Measurements from ENCODE around the gene DDHD1. TPM values are rescaled to one million over a fixed set of nuclear protein-coding genes. Genes with fewer than 3 reads are reported as not detected.
"Not testable (repeated sequence)": the region's sequence is repeated elsewhere in the genome, so short reads cannot be mapped to it uniquely, and the experiment has no call there.

The DDHD1 gene
- 100 to 1,000 TPM in 1 of 2 donors, 10 to 100 TPM in 1; 46.7 to 146 TPM for total RNA-seq

GRCh38 chr14:53152887-53153701, at the start of gene DDHD1:
DDHD1 (minus strand) TSS chr14:53153323; CDS start chr14:53153098, 225 bp downstream.
- Mint-ChIP-seq H3K36me3 (ENCODE audit: low read depth) (peaks cover 54% of the 10 kb centered on the region), H3K27me3 (no peaks in the 10 kb centered on the region), H3K4me1 (peaks cover 26% of the 10 kb centered on the region), H3K4me3 (peak within 1 kb of the TSS; percentile 82), H3K27ac (peak within 1 kb of the TSS; percentile 99), H3K9me3 (no peaks in the 10 kb centered on the region)
- peak; percentile 76 for ATAC-seq (replicated peaks)

- H3K36me3 Mint-ChIP-seq (ENCODE audit: low read depth): peaks cover 3% of the 10 kb centered on the region
- no peak for ATAC-seq (replicated peaks)
- H3K4me1 Mint-ChIP-seq: peaks cover 21% of the 10 kb centered on the region
- H3K4me3 Mint-ChIP-seq: no peak overlapping the region
- peaks cover 14% of the 10 kb centered on the region for H3K9me3 Mint-ChIP-seq
- no peaks in the 10 kb centered on the region for H3K27me3 Mint-ChIP-seq
- H3K27ac Mint-ChIP-seq: no peak overlapping the region
These were observed 42.8 kb upstream of the DDHD1 start for GRCh38 chr14:53195949-53196348.

DNA sequence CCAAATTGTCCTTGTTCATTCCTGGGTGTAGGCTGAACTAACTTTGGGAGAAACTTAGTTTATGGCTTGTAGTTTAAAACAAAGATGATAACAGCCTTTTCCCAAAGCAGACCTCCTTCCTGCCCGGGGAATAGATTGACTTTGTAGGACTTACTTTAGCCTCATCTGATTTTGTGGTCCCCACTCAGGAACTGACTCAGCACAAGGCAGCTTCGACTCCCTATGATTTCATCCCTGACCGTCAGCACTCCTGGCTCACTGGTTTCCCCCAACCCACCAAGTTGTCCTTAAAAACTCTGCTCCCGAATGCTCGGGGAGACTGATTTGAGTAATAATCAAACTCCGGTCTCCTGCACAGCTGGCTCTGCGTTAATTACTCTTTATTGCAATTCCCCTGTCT, 40.1 kb upstream of the DDHD1 start:
- H3K36me3 Mint-ChIP-seq (ENCODE audit: low read depth): peaks cover 7% of the 10 kb centered on the region
- no peaks in the 10 kb centered on the region for H3K27me3 Mint-ChIP-seq
- H3K4me1 Mint-ChIP-seq: peaks cover 26% of the 10 kb centered on the region
- H3K4me3 Mint-ChIP-seq: peak overlapping the region; percentile 50
- peaks cover 7% of the 10 kb centered on the region for H3K9me3 Mint-ChIP-seq
- ATAC-seq (replicated peaks): no peak
- peak overlapping the region; percentile 25 for H3K27ac Mint-ChIP-seq

- no peak for ATAC-seq (replicated peaks)
- H3K4me3 Mint-ChIP-seq: peak overlapping the region; percentile 71
- no peaks in the 10 kb centered on the region for H3K27me3 Mint-ChIP-seq
- H3K36me3 Mint-ChIP-seq (ENCODE audit: low read depth): peaks cover 7% of the 10 kb centered on the region
- H3K9me3 Mint-ChIP-seq: no peaks in the 10 kb centered on the region
- H3K27ac Mint-ChIP-seq: peak overlapping the region; percentile 94
- H3K4me1 Mint-ChIP-seq: peaks cover 26% of the 10 kb centered on the region
These were observed 39.1 kb upstream of the DDHD1 start for GRCh38 chr14:53192052-53192760.

DNA sequence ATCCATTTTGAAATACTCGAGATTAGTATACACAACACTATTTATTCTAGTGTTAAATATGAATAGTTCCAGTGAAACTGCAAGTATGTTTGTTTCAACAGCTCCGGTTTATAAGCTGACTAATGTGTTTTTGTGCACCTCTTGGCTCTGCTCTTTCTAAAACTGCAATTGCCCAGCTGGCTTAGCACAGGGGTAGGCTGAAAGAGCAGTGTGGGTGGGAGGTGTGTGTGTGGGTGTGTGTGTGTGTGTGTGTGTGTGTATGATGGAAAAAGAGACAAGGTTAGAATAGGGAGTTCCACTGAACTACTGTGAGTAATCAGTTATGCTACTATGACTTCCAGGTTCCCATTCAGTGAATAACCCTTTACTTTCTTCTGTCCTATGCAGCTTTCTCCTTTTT, 37.8 kb upstream of the DDHD1 start:
- Mint-ChIP-seq H3K27me3 (no peaks in the 10 kb centered on the region), H3K4me1 (peaks cover 30% of the 10 kb centered on the region), H3K27ac (peak overlapping the region; percentile 94), H3K36me3 (ENCODE audit: low read depth) (peaks cover 7% of the 10 kb centered on the region), H3K9me3 (peaks cover 4% of the 10 kb centered on the region), H3K4me3 (peak overlapping the region; percentile 71)
- peak; percentile 95 for ATAC-seq (replicated peaks)

DNA sequence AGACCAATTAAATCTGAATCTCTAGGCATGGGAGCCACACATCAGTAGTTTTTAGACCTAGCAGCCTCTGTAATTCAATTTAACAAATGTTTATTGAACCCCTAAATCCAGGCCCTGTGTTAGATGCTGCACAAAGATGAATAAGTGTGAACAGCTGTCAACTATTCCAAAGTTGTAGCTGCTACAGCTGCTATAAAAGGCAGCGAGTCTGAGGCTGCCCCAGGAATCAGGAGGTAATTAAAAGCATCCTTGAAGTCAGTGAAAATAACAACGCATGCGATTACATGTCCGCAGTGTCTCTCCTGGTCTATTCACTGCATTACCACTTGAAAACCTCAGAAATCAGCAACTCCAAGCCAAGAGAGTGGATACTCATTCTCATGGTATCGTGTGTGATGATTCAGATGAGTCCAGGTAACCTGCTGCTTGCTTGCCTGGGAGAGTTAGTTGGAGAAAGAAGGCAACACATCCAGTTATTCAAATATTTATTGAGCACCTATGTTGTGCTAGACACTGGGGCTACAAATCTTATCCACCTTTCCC, 34.9 kb upstream of the DDHD1 start:
- Mint-ChIP-seq H3K4me3 (no peak overlapping the region), H3K9me3 (peaks cover 4% of the 10 kb centered on the region), H3K27ac (no peak overlapping the region), H3K4me1 (peaks cover 36% of the 10 kb centered on the region), H3K36me3 (ENCODE audit: low read depth) (peaks cover 7% of the 10 kb centered on the region), H3K27me3 (no peaks in the 10 kb centered on the region)
- no peak for ATAC-seq (replicated peaks)

DNA sequence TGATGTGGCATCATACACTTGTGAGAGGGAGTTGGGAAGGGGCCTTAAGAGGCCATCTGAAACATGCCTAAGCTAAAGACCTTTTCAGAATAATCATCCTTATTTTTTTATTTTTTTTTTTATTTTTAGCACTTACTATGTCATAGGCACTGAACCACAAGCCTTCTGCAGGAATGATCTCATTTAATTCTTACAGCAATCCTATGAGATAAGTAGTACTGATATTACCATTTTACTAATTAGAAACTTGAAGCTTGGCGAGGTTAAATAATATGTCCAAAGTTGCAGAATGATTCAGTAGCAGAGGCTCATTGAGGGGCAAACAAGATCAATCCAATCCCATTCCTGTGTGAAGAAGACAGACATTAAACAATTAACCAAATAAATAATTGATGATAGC, 33.4 kb upstream of the DDHD1 start:
- Mint-ChIP-seq H3K27me3 (no peaks in the 10 kb centered on the region), H3K27ac (peak overlapping the region; percentile 1), H3K4me3 (no peak overlapping the region), H3K9me3 (peaks cover 4% of the 10 kb centered on the region), H3K4me1 (peaks cover 30% of the 10 kb centered on the region), H3K36me3 (ENCODE audit: low read depth) (peaks cover 9% of the 10 kb centered on the region)
- no peak for ATAC-seq (replicated peaks)

DNA sequence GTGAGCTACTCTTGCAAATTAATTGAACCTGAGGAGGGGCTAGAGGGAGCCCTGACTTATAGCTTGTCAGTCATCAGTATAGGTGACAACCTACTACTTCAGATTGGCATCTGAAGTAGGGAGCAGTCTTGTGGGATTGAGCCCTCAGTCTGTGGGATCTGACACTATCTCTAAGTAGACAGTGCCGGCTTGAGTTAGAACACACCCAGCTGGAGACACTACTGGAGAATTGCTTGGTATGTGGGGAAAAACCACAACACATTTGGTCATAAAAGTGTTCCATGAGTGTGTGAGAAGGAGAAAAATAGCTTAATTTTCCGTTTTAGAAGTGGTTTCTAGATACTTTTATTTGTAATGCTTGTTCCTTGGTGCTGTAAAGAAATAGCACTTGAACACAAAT, 30.5 kb upstream of the DDHD1 start:
- H3K36me3 Mint-ChIP-seq (ENCODE audit: low read depth): peaks cover 15% of the 10 kb centered on the region
- peak; percentile 13 for ATAC-seq (replicated peaks)
- peaks cover 36% of the 10 kb centered on the region for H3K4me1 Mint-ChIP-seq
- H3K27me3 Mint-ChIP-seq: no peaks in the 10 kb centered on the region
- H3K4me3 Mint-ChIP-seq: peak overlapping the region; percentile 48
- H3K27ac Mint-ChIP-seq: peak overlapping the region; percentile 73
- peaks cover 4% of the 10 kb centered on the region for H3K9me3 Mint-ChIP-seq

DNA sequence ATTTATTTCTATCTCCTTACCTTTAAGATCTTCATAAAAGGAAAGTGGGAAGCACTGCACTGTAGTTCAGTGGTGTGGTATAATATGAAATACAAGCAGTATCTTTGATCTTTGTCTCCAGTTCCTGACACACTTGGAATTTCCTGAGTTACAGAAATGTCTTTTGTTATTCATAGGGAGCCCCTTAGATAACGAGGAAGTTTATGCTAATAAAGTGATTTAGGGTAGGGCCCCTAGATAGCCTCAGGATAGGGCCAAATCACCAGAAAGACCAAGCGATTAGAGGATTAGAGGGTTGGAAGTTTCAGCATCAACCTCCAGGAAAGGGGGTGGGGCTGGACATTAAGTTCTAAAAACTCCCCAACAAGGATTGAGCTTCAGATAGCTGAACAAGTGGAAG, 29.9 kb upstream of the DDHD1 start:
- Mint-ChIP-seq H3K4me1 (peaks cover 36% of the 10 kb centered on the region), H3K9me3 (peaks cover 4% of the 10 kb centered on the region), H3K4me3 (peak overlapping the region; percentile 48), H3K36me3 (ENCODE audit: low read depth) (peaks cover 15% of the 10 kb centered on the region), H3K27me3 (no peaks in the 10 kb centered on the region), H3K27ac (peak overlapping the region; percentile 73)
- no peak for ATAC-seq (replicated peaks)

DNA sequence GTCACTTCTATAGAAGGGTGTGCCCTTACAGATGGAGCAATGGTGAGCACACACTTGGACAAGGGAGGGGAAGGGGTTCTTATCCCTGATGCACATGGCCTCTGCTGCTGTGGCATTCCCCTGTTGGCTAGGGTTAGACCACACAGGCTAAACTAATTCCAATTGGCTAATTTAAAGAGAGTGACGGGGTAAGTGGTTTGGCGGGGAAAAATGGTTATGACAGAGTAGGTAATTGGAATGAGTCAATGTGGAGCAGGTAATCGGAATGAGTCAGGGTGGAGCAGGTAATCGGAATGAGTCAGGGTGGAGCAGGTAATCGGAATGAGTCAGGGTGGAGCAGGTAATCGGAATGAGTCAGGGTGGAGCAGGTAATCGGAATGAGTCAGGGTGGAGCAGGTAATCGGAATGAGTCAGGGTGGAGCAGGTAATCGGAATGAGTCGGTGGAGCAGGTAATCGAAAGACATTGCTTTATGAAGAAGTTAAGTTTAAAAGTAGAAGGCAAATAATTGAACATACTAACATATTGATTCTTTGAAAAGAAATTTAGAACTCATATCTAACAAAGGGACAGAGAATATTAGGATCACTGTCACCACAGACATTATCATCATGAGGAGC, 28.4 kb upstream of the DDHD1 start:
- H3K27me3 Mint-ChIP-seq, H3K9me3 Mint-ChIP-seq: not testable (repeated sequence)
- peak overlapping the region; percentile 72 for H3K4me3 Mint-ChIP-seq
- H3K27ac Mint-ChIP-seq: peak overlapping the region; percentile 87
- peaks cover 15% of the 10 kb centered on the region for H3K36me3 Mint-ChIP-seq (ENCODE audit: low read depth)
- peaks cover 31% of the 10 kb centered on the region for H3K4me1 Mint-ChIP-seq
- peak; percentile 47 for ATAC-seq (replicated peaks)

GRCh38 chr14:53180272-53181221, 27.4 kb upstream of the DDHD1 start:
- Mint-ChIP-seq H3K27me3 (no peaks in the 10 kb centered on the region), H3K36me3 (ENCODE audit: low read depth) (peaks cover 15% of the 10 kb centered on the region), H3K27ac (peak overlapping the region; percentile 87), H3K4me1 (peaks cover 31% of the 10 kb centered on the region), H3K4me3 (peak overlapping the region; percentile 72), H3K9me3 (no peaks in the 10 kb centered on the region)
- peak; percentile 81 for ATAC-seq (replicated peaks)

- H3K27ac Mint-ChIP-seq: peak overlapping the region; percentile 87
- not testable (repeated sequence) for ATAC-seq (replicated peaks); H3K27me3 Mint-ChIP-seq; H3K9me3 Mint-ChIP-seq
- H3K36me3 Mint-ChIP-seq (ENCODE audit: low read depth): peaks cover 15% of the 10 kb centered on the region
- H3K4me3 Mint-ChIP-seq: peak overlapping the region; percentile 72
- peaks cover 31% of the 10 kb centered on the region for H3K4me1 Mint-ChIP-seq
These were observed 26.4 kb upstream of the DDHD1 start for GRCh38 chr14:53179486-53180005.

GRCh38 chr14:53175375-53175774, 22.3 kb upstream of the DDHD1 start:
- Mint-ChIP-seq H3K27me3 (no peaks in the 10 kb centered on the region), H3K36me3 (ENCODE audit: low read depth) (peaks cover 1% of the 10 kb centered on the region), H3K4me3 (no peak overlapping the region), H3K27ac (no peak overlapping the region), H3K4me1 (peaks cover 12% of the 10 kb centered on the region), H3K9me3 (peaks cover 3% of the 10 kb centered on the region)
- no peak for ATAC-seq (replicated peaks)

Measured in activated T-helper 17 cell treated with anti-CD3 and anti-CD28 coated beads, Interleukin-2, amount 50 U/mL, for 72 hours (primary cell).